Activated CD4-positive, alpha-beta memory T cell treated with anti-CD3 and anti-CD28 coated beads for 36 hours (primary cell): ENCODE measurements around the gene AMBRA1. TPM values are rescaled to one million over a fixed set of nuclear protein-coding genes. Genes with fewer than 3 reads are reported as not detected.

Experiments used
- CTCF ChIA-PET: fragments of 350-600 bp; sonication (Branson Sonifier 250); formaldehyde crosslinking; loops from one replicate; lab custom pipeline; 2021; ENCODE audit warnings: antibody characterized with exemption, inconsistent platforms; lab: Charles Lee
- POLR2A ChIA-PET: fragments of 350-600 bp; sonication (Branson Sonifier 250); formaldehyde crosslinking; loops from one replicate; lab custom pipeline; 2021; ENCODE audit warnings: antibody characterized with exemption; lab: Charles Lee
- DNase-seq: peaks from one replicate; pipeline ENCODE4 v3.0.0-alpha.2; 2020
- H3K27ac Mint-ChIP-seq: one replicate; pipeline ENCODE4 v1.8.0; 2021; ENCODE audit warnings: mixed read lengths
- H3K27me3 Mint-ChIP-seq: one replicate; pipeline ENCODE4 v1.8.0; 2021; ENCODE audit warnings: mixed read lengths
- H3K36me3 Mint-ChIP-seq: one replicate; pipeline ENCODE4 v1.8.0; 2021; ENCODE audit warnings: mixed read lengths
- H3K4me1 Mint-ChIP-seq: one replicate; pipeline ENCODE4 v1.8.0; 2021; ENCODE audit warnings: low read depth, mixed read lengths
- H3K4me3 Mint-ChIP-seq: one replicate; pipeline ENCODE4 v1.8.0; 2021; ENCODE audit warnings: mild to moderate bottlenecking, mixed read lengths
- H3K9me3 Mint-ChIP-seq: one replicate; pipeline ENCODE4 v1.8.0; 2021; ENCODE audit warnings: mixed read lengths
- intact Hi-C: fragments of 100-400 bp; cut with micrococcal nuclease; formaldehyde crosslinking; loops from one replicate; pipeline ENCODE4 v1.15.1; 2023
- total RNA-seq, 2 experiments: library from RNA; stranded (reverse); gene quantifications; one replicate each; pipeline ENCODE4 v1.2.3, GENCODE V29; 2021

The AMBRA1 gene
- total RNA-seq, 2 experiments from 2014 or later = 22.5 to 24.1 TPM

GRCh38 chr11:46438211-46438610 is 155.6 kb downstream of the AMBRA1 start:
- H3K4me3 Mint-ChIP-seq = no peak overlapping the region
- no peaks in the 10 kb centered on the region for H3K4me1 Mint-ChIP-seq
- no peaks in the 10 kb centered on the region for H3K9me3 Mint-ChIP-seq
- ChIA-PET POLR2A (no interaction called here), CTCF (interaction anchor here (1.5 kb wide), 1 partner anchor 86 kb away, joined by 3 read pairs; no protein-coding TSS in a partner anchor)
- no peak overlapping the region for H3K27ac Mint-ChIP-seq
- H3K36me3 Mint-ChIP-seq = peaks cover 13% of the 10 kb centered on the region
- no peak for DNase-seq
- no peaks in the 10 kb centered on the region for H3K27me3 Mint-ChIP-seq
- intact Hi-C loops = no loop called here

- no peak overlapping the region for H3K4me3 Mint-ChIP-seq
- H3K4me1 Mint-ChIP-seq = no peaks in the 10 kb centered on the region
- H3K27ac Mint-ChIP-seq = no peak overlapping the region
- intact Hi-C loops = no loop called here
- peaks cover 14% of the 10 kb centered on the region for H3K36me3 Mint-ChIP-seq
- CTCF ChIA-PET = interaction anchor here (1.5 kb wide), 1 partner anchor 85 kb away, joined by 3 read pairs; no protein-coding TSS in a partner anchor
- H3K9me3 Mint-ChIP-seq = no peaks in the 10 kb centered on the region
- no peaks in the 10 kb centered on the region for H3K27me3 Mint-ChIP-seq
- DNase-seq = no peak
- POLR2A ChIA-PET = no interaction called here
These were observed 156.6 kb downstream of the AMBRA1 start for GRCh38 chr11:46437122-46437689.

- intact Hi-C loops = no loop called here
- H3K4me3 Mint-ChIP-seq = no peak overlapping the region
- H3K9me3 Mint-ChIP-seq = no peaks in the 10 kb centered on the region
- no peak overlapping the region for H3K27ac Mint-ChIP-seq
- ChIA-PET POLR2A (no interaction called here), CTCF (no interaction called here)
- peaks cover 13% of the 10 kb centered on the region for H3K36me3 Mint-ChIP-seq
- H3K27me3 Mint-ChIP-seq = no peaks in the 10 kb centered on the region
- no peak for DNase-seq
- no peaks in the 10 kb centered on the region for H3K4me1 Mint-ChIP-seq
These were observed 157.7 kb downstream of the AMBRA1 start for GRCh38 chr11:46436113-46436512.

DNA sequence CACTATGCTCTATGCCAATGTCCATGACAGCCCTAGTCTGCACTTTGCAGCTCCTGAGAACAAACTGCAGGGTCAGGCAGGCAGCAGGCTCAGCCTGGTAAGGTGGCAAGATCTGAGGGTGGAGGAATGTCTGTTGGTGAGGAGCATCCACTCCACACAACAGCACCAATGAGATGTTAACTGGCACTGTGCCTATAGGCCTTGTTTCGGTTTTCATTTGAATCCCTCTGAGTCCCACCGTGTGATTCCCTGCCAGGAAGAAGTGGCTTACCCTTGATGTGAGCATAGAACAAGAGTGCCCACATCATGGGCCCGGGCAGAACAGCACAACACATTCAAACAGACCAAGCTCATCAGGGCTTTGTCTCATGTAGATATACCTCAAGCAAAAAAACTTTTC is 158.1 kb downstream of the AMBRA1 start:
- peaks cover 11% of the 10 kb centered on the region for H3K36me3 Mint-ChIP-seq
- H3K4me1 Mint-ChIP-seq = no peaks in the 10 kb centered on the region
- H3K27ac Mint-ChIP-seq = no peak overlapping the region

DNA sequence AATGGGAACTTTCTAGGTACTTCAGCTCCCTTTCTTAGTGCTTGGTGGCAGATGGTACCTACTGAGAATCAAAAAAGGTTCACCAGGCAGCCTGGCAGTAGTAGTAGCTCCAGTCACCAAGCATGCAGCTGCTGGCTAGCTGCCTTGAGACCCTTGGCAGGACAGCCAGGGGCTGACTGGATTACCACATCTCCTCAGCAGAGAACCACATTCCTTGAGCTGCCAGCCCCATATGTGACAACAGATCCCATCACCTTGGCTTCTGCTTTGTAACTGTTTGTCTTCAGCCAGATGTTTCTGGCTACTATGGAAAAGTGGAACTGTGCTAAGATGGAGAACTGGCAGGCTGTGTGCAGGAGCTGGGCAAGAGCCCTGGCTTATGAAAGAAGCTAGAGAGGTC is 162.6 kb downstream of the AMBRA1 start:
- ChIA-PET POLR2A (interaction anchor here (0.6 kb wide), 1 partner anchor 401 kb away, joined by 3 read pairs; no protein-coding TSS in a partner anchor), CTCF (interaction anchor here (1.0 to 1.7 kb wide), 4 partner anchors 9 to 106 kb away, joined by 3 to 6 read pairs (median 4); no protein-coding TSS in a partner anchor)
- no peak overlapping the region for H3K4me3 Mint-ChIP-seq
- H3K27me3 Mint-ChIP-seq = no peaks in the 10 kb centered on the region
- H3K9me3 Mint-ChIP-seq = no peaks in the 10 kb centered on the region
- no peak for DNase-seq
- no peak overlapping the region for H3K27ac Mint-ChIP-seq
- H3K36me3 Mint-ChIP-seq = peaks cover 15% of the 10 kb centered on the region
- intact Hi-C loops = no loop called here
- H3K4me1 Mint-ChIP-seq = no peaks in the 10 kb centered on the region

More for the DNA sequence above, 158.1 kb downstream of the AMBRA1 start:
- Mint-ChIP-seq H3K9me3 (no peaks in the 10 kb centered on the region), H3K4me3 (no peak overlapping the region), H3K27me3 (no peaks in the 10 kb centered on the region)
- ChIA-PET POLR2A (no interaction called here), CTCF (interaction anchor here (0.8 kb wide), 1 partner anchor 67 kb away, joined by 4 read pairs; no protein-coding TSS in a partner anchor)
- no peak for DNase-seq
- intact Hi-C loops = no loop called here

- peaks cover 17% of the 10 kb centered on the region for H3K36me3 Mint-ChIP-seq
- intact Hi-C loops = no loop called here
- DNase-seq = no peak
- POLR2A ChIA-PET = no interaction called here
- H3K27me3 Mint-ChIP-seq = no peaks in the 10 kb centered on the region
- no peak overlapping the region for H3K4me3 Mint-ChIP-seq
- no peaks in the 10 kb centered on the region for H3K9me3 Mint-ChIP-seq
- CTCF ChIA-PET = interaction anchor here (1.4 to 1.9 kb wide), 2 partner anchors 41 to 77 kb away, joined by 4 read pairs; no protein-coding TSS in a partner anchor
- H3K27ac Mint-ChIP-seq = no peak overlapping the region
- H3K4me1 Mint-ChIP-seq = no peaks in the 10 kb centered on the region
These were observed 164.1 kb downstream of the AMBRA1 start for GRCh38 chr11:46429717-46430116.

- ChIA-PET CTCF (no interaction called here), POLR2A (no interaction called here)
- no peak for DNase-seq
- no peaks in the 10 kb centered on the region for H3K27me3 Mint-ChIP-seq
- no peaks in the 10 kb centered on the region for H3K4me1 Mint-ChIP-seq
- H3K36me3 Mint-ChIP-seq = peaks cover 16% of the 10 kb centered on the region
- H3K9me3 Mint-ChIP-seq = no peaks in the 10 kb centered on the region
- no peak overlapping the region for H3K4me3 Mint-ChIP-seq
- intact Hi-C loops = no loop called here
- no peak overlapping the region for H3K27ac Mint-ChIP-seq
These were observed 166.5 kb downstream of the AMBRA1 start for GRCh38 chr11:46427364-46427763.

- intact Hi-C loops = no loop called here
- Mint-ChIP-seq H3K4me3 (no peak overlapping the region), H3K36me3 (peaks cover 20% of the 10 kb centered on the region), H3K27ac (no peak overlapping the region), H3K9me3 (no peaks in the 10 kb centered on the region), H3K4me1 (no peaks in the 10 kb centered on the region), H3K27me3 (no peaks in the 10 kb centered on the region)
- ChIA-PET POLR2A (no interaction called here), CTCF (no interaction called here)
- no peak for DNase-seq
These were observed 167.4 kb downstream of the AMBRA1 start for GRCh38 chr11:46426233-46426991.

DNA sequence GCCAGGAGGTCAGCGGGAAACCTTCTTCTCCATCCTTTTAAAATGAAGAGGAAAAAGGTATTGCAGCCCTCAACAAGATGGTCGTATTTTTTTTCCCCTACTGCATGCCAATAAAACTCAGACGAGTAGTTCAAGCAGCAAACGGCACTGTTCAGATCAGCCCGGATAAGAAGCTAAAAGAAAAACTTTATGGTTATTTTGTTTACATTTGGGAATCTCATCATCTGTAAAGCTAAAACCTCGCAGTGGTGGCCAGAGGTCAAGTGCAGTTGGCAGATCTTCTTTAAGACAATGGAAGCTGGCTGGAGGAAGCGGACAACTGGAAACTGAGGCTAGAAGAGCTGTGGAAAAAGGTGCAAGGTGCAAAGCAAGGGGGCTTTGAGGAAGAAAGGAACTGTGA is 171.2 kb downstream of the AMBRA1 start:
- CTCF ChIA-PET = interaction anchor here (1.1 kb wide), 1 partner anchor 9 kb away, joined by 3 read pairs; no protein-coding TSS in a partner anchor
- no peak for DNase-seq
- no peak overlapping the region for H3K4me3 Mint-ChIP-seq
- H3K9me3 Mint-ChIP-seq = no peaks in the 10 kb centered on the region
- no peaks in the 10 kb centered on the region for H3K27me3 Mint-ChIP-seq
- intact Hi-C loops = no loop called here
- POLR2A ChIA-PET = no interaction called here
- peaks cover 18% of the 10 kb centered on the region for H3K36me3 Mint-ChIP-seq
- no peaks in the 10 kb centered on the region for H3K4me1 Mint-ChIP-seq
- no peak overlapping the region for H3K27ac Mint-ChIP-seq

DNA sequence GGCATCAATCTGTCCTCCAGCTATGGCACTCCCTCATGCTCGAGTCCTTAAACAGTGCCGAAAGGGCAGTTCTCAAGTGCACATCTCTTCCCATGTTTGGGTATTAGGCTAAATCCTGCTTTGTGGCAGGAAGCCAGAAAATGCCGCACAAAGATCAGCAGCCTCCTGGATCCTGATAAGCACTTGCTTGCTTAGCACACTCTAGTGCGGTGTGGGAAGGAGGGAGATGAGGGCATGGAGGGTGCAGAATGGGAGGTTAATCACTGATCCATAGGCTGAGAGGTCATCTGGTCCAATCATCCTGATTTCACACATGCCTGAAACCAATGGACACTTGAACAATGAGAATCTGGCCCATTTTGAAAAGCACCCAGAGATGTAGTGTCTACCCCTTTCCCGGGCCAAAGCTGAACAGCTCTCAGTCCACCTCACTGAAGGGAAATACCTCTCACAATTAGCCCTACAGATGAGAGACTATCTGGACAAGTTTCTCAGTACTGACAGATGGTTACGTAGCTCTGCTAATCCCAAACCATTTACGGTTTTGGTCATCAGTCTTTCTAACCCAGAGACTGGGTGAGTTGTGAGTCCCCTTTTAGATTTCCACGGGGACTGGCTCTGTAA is 172.5 kb downstream of the AMBRA1 start:
- no peak overlapping the region for H3K4me3 Mint-ChIP-seq
- no peak overlapping the region for H3K27ac Mint-ChIP-seq
- CTCF ChIA-PET = no interaction called here
- intact Hi-C loops = no loop called here
- no peak for DNase-seq
- peaks cover 24% of the 10 kb centered on the region for H3K36me3 Mint-ChIP-seq
- no peaks in the 10 kb centered on the region for H3K9me3 Mint-ChIP-seq
- H3K4me1 Mint-ChIP-seq = no peaks in the 10 kb centered on the region
- H3K27me3 Mint-ChIP-seq = no peaks in the 10 kb centered on the region
- POLR2A ChIA-PET = no interaction called here

- Mint-ChIP-seq H3K9me3 (no peaks in the 10 kb centered on the region), H3K4me1 (no peaks in the 10 kb centered on the region), H3K27me3 (no peaks in the 10 kb centered on the region), H3K4me3 (no peak overlapping the region), H3K27ac (no peak overlapping the region), H3K36me3 (peaks cover 29% of the 10 kb centered on the region)
- ChIA-PET POLR2A (no interaction called here), CTCF (no interaction called here)
- intact Hi-C loops = no loop called here
- DNase-seq = no peak
These were observed 173.3 kb downstream of the AMBRA1 start for GRCh38 chr11:46420513-46420912.

- no peaks in the 10 kb centered on the region for H3K9me3 Mint-ChIP-seq
- H3K4me3 Mint-ChIP-seq = no peak overlapping the region
- CTCF ChIA-PET = no interaction called here
- no peaks in the 10 kb centered on the region for H3K4me1 Mint-ChIP-seq
- peaks cover 34% of the 10 kb centered on the region for H3K36me3 Mint-ChIP-seq
- POLR2A ChIA-PET = no interaction called here
- no peaks in the 10 kb centered on the region for H3K27me3 Mint-ChIP-seq
- no peak overlapping the region for H3K27ac Mint-ChIP-seq
- intact Hi-C loops = loop anchor here (10.0 kb wide), 1 partner anchor 46 kb away; no protein-coding TSS in a partner anchor
- DNase-seq = no peak
These were observed 175.1 kb downstream of the AMBRA1 start for GRCh38 chr11:46418751-46419150.
